Ishikawa (cell line): ENCODE results near the gene CPA2.

ENCODE experiments used
- EP300 ChIP-seq: IDR thresholded peaks from 2 replicates; pipeline ENCODE4 v1.6.1; 2012; ENCODE audit warnings: borderline replicate concordance
- YY1 ChIP-seq: IDR thresholded peaks from 2 replicates; pipeline ENCODE4 v1.6.1; 2012; ENCODE audit warnings: low read depth
- TF ChIP-seq, protein P1 (sequence below): IDR thresholded peaks from 2 replicates; pipeline ENCODE4 v1.6.1; 2012

DNA sequence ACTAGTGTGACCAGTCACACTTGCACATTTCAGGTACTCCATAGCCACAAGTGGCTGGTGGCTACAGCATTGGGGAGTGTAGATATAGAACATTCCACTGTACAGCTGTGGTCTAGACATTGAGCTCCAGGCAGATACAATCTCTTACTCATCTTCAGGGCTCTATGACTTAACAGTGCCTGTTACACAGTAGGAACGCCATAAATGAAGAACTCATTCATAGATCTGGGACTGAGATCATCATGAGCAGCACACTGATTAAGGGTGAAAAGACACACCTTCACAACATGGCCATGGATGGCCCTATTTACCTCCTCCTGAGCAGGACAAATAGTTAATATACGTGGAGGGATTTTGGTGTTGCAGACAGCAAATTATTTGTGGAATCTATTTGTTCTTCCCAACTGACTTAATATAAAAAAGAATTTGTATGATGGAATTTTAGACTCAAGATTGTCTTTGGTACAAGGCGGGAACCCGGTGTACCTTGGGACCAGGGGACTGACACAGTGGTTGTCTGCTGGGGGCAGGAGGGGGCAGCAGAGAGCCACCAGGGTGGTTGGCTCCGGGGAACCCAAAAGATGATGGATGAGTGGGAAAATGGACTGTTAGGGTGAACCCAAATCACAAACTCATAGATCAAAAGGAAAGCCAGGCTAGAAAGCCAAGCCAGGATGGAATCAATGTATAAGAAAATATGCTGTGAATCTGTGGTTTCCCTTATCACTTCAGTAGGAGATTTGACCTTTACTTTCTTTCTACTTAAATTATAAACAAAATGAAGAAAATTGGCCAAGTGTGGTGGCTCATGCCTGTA lies 24.3 kb upstream of the CPA2 start:
- TF ChIP-seq YY1 (no peak), EP300 (no peak)
- TF ChIP-seq, protein P1, sequence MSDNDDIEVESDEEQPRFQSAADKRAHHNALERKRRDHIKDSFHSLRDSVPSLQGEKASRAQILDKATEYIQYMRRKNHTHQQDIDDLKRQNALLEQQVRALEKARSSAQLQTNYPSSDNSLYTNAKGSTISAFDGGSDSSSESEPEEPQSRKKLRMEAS = no peak
